ENCODE data around the gene IFITM5.

IFITM5 gene

GRCh38 chr11:283405-284104 is 15.8 kb downstream of the IFITM5 start:
- ATAC-seq = no peak

GRCh38 chr11:282630-283360 is 16.5 kb downstream of the IFITM5 start:
- no peak for DNase-seq
- no peak for ATAC-seq

More at GRCh38 chr11:283405-284104, 15.8 kb downstream of the IFITM5 start:
- no peak for DNase-seq

GRCh38 chr11:282171-282570 is 17.2 kb downstream of the IFITM5 start:
- DNase-seq = no peak
- no peak for ATAC-seq

- ATAC-seq (no peak), DNase-seq (peak; percentile 46)
Observed at GRCh38 chr11:281486-282161, 17.7 kb downstream of the IFITM5 start.

GRCh38 chr11:280706-281485 is 18.4 kb downstream of the IFITM5 start:
- ATAC-seq (no peak), DNase-seq (peak; percentile 25)

- ATAC-seq (peak; percentile 16), DNase-seq (peak; percentile 46)
Observed at GRCh38 chr11:279966-280705, 19.2 kb downstream of the IFITM5 start.

GRCh38 chr11:279040-279965 is 20.0 kb downstream of the IFITM5 start:
- DNase-seq = peak; percentile 9
- ATAC-seq = no peak

- ATAC-seq = no peak
- peak; percentile 6 for DNase-seq
Observed at GRCh38 chr11:278001-278951, 21.1 kb downstream of the IFITM5 start, which contains the start of gene NLRP6. Gene NLRP6, plus strand, starts transcription at chr11:278407. Its CDS starts 163 bp downstream, at chr11:278570.

- no peak for ATAC-seq
- no peak for DNase-seq
Observed at GRCh38 chr11:276219-276618, 23.1 kb downstream of the IFITM5 start.

GRCh38 chr11:272931-273198 is 26.5 kb downstream of the IFITM5 start:
- no peak for ATAC-seq
- DNase-seq = peak; percentile 2

GRCh38 chr11:272195-272930 is 27.0 kb downstream of the IFITM5 start:
- ATAC-seq (no peak), DNase-seq (peak; percentile 0)

- DNase-seq (no peak), ATAC-seq (no peak)
Observed at GRCh38 chr11:271319-271715, 28.0 kb downstream of the IFITM5 start.

- no peak for DNase-seq
- no peak for ATAC-seq
Observed at GRCh38 chr11:270451-271318, 28.6 kb downstream of the IFITM5 start.

GRCh38 chr11:269146-269890 is 30.0 kb downstream of the IFITM5 start:
- peak; percentile 44 for ATAC-seq
- peak; percentile 53 for DNase-seq

- peak; percentile 59 for DNase-seq
- ATAC-seq = peak; percentile 7
Observed at GRCh38 chr11:268716-269145, 30.6 kb downstream of the IFITM5 start.

- ATAC-seq (peak; percentile 25), DNase-seq (peak; percentile 75)
Observed at GRCh38 chr11:267491-267994, 31.8 kb downstream of the IFITM5 start.

Data from stimulated activated naive CD8-positive, alpha-beta T cell treated with anti-CD3 and anti-CD28 coated beads, Interleukin-15, Interleukin-2, amounts not matched to agents 100 U/mL and 50 U/mL, for 24 hours (primary cell).